Activated CD4-positive, alpha-beta T cell treated with anti-CD3 and anti-CD28 coated beads, Interleukin-2, amount 50 U/mL, for 24 hours (primary cell): ENCODE data around the gene CHST8.
"Not testable (repeated sequence)": the region's sequence is repeated elsewhere in the genome, so short reads cannot be mapped to it uniquely, and the experiment has no call there.

ENCODE experiments used
- DNase-seq, 2 donors: peaks; one replicate each; pipeline ENCODE4 v3.0.0-alpha.2; 2020; ENCODE audit warnings: low read depth in 1 of 2, low spot score in 1 of 2

Gene CHST8

GRCh38 chr19:33641956-33642498 lies 20.3 kb downstream of the CHST8 start:
- DNase-seq, result no peak

- no peak for DNase-seq
These were observed 22.6 kb downstream of the CHST8 start for GRCh38 chr19:33644284-33644836.

- DNase-seq, result no peak
These were observed 24.6 kb downstream of the CHST8 start for GRCh38 chr19:33646306-33646705.

GRCh38 chr19:33647146-33647545 lies 25.4 kb downstream of the CHST8 start:
- DNase-seq, result no peak

- DNase-seq, result no peak
These were observed 28.0 kb downstream of the CHST8 start for GRCh38 chr19:33649627-33650305.

- no peak for DNase-seq
These were observed 31.9 kb downstream of the CHST8 start for GRCh38 chr19:33653684-33654083.

- DNase-seq, result no peak
These were observed 33.2 kb downstream of the CHST8 start for GRCh38 chr19:33654840-33655508.

GRCh38 chr19:33659835-33660234 lies 38.1 kb downstream of the CHST8 start:
- DNase-seq, result no peak

- DNase-seq, result no peak
These were observed 38.8 kb downstream of the CHST8 start for GRCh38 chr19:33660410-33661124.

GRCh38 chr19:33661336-33661735 lies 39.6 kb downstream of the CHST8 start:
- DNase-seq, result no peak

- no peak for DNase-seq
These were observed 40.8 kb downstream of the CHST8 start for GRCh38 chr19:33662391-33663092.

GRCh38 chr19:33663316-33663715 lies 41.6 kb downstream of the CHST8 start:
- DNase-seq, result not testable (repeated sequence)

GRCh38 chr19:33664744-33665143 lies 43.0 kb downstream of the CHST8 start:
- no peak for DNase-seq

- no peak for DNase-seq
These were observed 44.2 kb downstream of the CHST8 start for GRCh38 chr19:33665776-33666595.

GRCh38 chr19:33667141-33667650 lies 45.4 kb downstream of the CHST8 start:
- no peak for DNase-seq

- no peak for DNase-seq
These were observed 46.1 kb downstream of the CHST8 start for GRCh38 chr19:33667881-33668280.

- no peak for DNase-seq
These were observed 47.2 kb downstream of the CHST8 start for GRCh38 chr19:33668968-33669367.

GRCh38 chr19:33669376-33669775 lies 47.6 kb downstream of the CHST8 start:
- DNase-seq, result no peak

- DNase-seq, result no peak
These were observed 48.6 kb downstream of the CHST8 start for GRCh38 chr19:33670398-33670797.

GRCh38 chr19:33671211-33671610 lies 49.5 kb downstream of the CHST8 start:
- no peak for DNase-seq
